ENCODE data around the gene KRTAP20-2.

KRTAP20-2 gene

DNA sequence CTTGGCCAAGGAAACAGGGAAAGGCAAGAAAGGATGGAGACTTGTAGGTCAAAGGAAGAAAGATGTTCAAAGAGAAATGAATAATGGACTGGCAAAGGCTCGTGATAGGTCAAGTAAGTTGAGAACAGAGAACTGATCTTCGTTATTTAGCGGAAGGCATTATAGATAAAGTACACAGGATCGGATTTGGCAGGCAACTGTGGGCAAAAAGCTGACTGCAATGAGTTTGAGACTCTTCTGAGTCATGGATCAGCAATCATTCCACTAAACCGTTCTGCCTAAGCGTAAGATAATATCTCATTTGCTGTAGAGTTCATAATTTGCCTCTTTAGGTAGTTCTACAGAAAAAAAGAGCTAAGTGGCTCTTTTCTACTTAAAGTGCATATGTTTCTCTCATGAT lies 49.5 kb downstream of the KRTAP20-2 start:
- Histone ChIP-seq H3K4me3 (ENCODE audit: low read depth, low read length) (no peak overlapping the region), H3K79me2 (no peaks in the 10 kb centered on the region), H3K36me3 (ENCODE audit: control insufficient read depth, insufficient read depth, low read length) (no peaks in the 10 kb centered on the region), H3K4me2 (ENCODE audit: low read length) (no peak overlapping the region), H2AFZ (no peak overlapping the region), H3K27me3 (ENCODE audit: control insufficient read depth, insufficient read depth, low read length) (no peaks in the 10 kb centered on the region), H3K9ac (no peak overlapping the region), H3K4me1 (no peaks in the 10 kb centered on the region), H3K27ac (no peak overlapping the region), H3K9me3 (ENCODE audit: control insufficient read depth, low read length) (no peaks in the 10 kb centered on the region)
- no peak for TF ChIP-seq CTCF (IDR thresholded peaks at IDR 0.05)

Data from parathyroid adenoma (tissue), 2 donors.